H1 (cell line): ENCODE results near the gene GJB6. TPM values are rescaled to one million over a fixed set of nuclear protein-coding genes. Genes with fewer than 3 reads are reported as not detected.

Source experiments
- CTCF ChIA-PET: fragments of 300-600 bp; sonication (Branson Sonifier 250); formaldehyde crosslinking; loops from one replicate; lab custom pipeline; 2021; ENCODE audit not compliant: partially characterized antibody; lab: Charles Lee
- POLR2A ChIA-PET: fragments of 300-600 bp; sonication (Branson Sonifier 250); formaldehyde crosslinking; loops from one replicate; lab custom pipeline; 2021; ENCODE audit warnings: inconsistent platforms; ENCODE audit not compliant: partially characterized antibody; lab: Charles Lee
- DNase-seq, 2 experiments: peaks; one replicate each; pipeline versions ENCODE4 v3.0.0 to v3.0.0-alpha.2; 2010 to 2022; ENCODE audit warnings: low spot score in 2 of 2, low read depth in 1 of 2, mixed read lengths in 1 of 2
- FAIRE-seq: peaks from 2 replicates; lab custom pipeline; 2011; peaks lifted over from hg19 to GRCh38; lab: Jason Lieb, UNC
- H2AFZ ChIP-seq: 2 replicates; pipeline ENCODE4 v1.8.1; 2012; ENCODE audit warnings: low read length, inconsistent platforms
- H2AK5ac ChIP-seq: 2 replicates; pipeline ENCODE4 v1.6.1; 2013; ENCODE audit warnings: low read depth, low read length
- H2BK120ac ChIP-seq: replicated peaks from 2 replicates; pipeline ENCODE3; 2013; ENCODE audit warnings: low read depth, low read length, inconsistent platforms
- H2BK12ac ChIP-seq: 2 replicates; pipeline ENCODE4 v1.6.1; 2013; ENCODE audit warnings: low read depth, low read length
- H2BK15ac ChIP-seq: 2 replicates; pipeline ENCODE4 v1.6.1; 2013; ENCODE audit warnings: low read length
- H2BK20ac ChIP-seq: 2 replicates; pipeline ENCODE4 v1.6.1; 2013; ENCODE audit warnings: low read length
- H2BK5ac ChIP-seq: 2 replicates; pipeline ENCODE4 v1.6.1; 2013; ENCODE audit warnings: low read depth, low read length
- H3K14ac ChIP-seq: 2 replicates; pipeline ENCODE4 v1.6.1; 2013; ENCODE audit warnings: inconsistent platforms; ENCODE audit not compliant: insufficient read length
- H3K18ac ChIP-seq: 2 replicates; pipeline ENCODE4 v1.6.1; 2013; ENCODE audit warnings: low read length; ENCODE audit errors: extremely low read depth
- H3K23ac ChIP-seq: 2 replicates; pipeline ENCODE4 v1.6.1; 2013; ENCODE audit warnings: inconsistent platforms; ENCODE audit not compliant: insufficient read length
- H3K23me2 ChIP-seq: 2 replicates; pipeline ENCODE4 v1.6.1; 2013; ENCODE audit warnings: low read depth, low read length
- H3K27ac ChIP-seq: 2 replicates; pipeline ENCODE4 v1.6.1; 2011; ENCODE audit warnings: low read depth, low read length, inconsistent platforms
- H3K27me3 ChIP-seq, 4 experiments: replicated peaks in 1 of 4; 1 replicate in 1 of 4; 2 replicates in 3 of 4; pipeline versions ENCODE4 v1.6.1 to v1.8.1; 2011 to 2013; ENCODE audit warnings: low read length in 3 of 4, mild to moderate bottlenecking in 3 of 4, inconsistent platforms in 2 of 4, mixed read lengths in 2 of 4, moderate library complexity in 1 of 4; ENCODE audit not compliant: control insufficient read depth in 3 of 4, insufficient read depth in 3 of 4; ENCODE audit errors: extremely low read depth in 1 of 4
- H3K36me3 ChIP-seq, 4 experiments: 2 replicates each; pipeline versions ENCODE4 v1.6.1 to v1.8.1; 2011 to 2013; ENCODE audit warnings: mild to moderate bottlenecking in 4 of 4, low read length in 3 of 4, moderate library complexity in 2 of 4, control low read depth in 1 of 4, inconsistent platforms in 1 of 4; ENCODE audit not compliant: insufficient read depth in 4 of 4, control insufficient read depth in 2 of 4
- H3K4ac ChIP-seq: replicated peaks from 2 replicates; pipeline ENCODE3; 2013; ENCODE audit warnings: low read length, low read depth, mixed read lengths, inconsistent platforms; ENCODE audit not compliant: insufficient read length
- H3K4me1 ChIP-seq, 4 experiments: replicated peaks in 1 of 4; 1 replicate in 1 of 4; 2 replicates in 3 of 4; pipeline versions ENCODE4 v1.6.1 to v1.8.1; 2011 to 2013; ENCODE audit warnings: low read length in 3 of 4, inconsistent platforms in 2 of 4, mixed read lengths in 1 of 4; ENCODE audit not compliant: insufficient read depth in 4 of 4, control insufficient read depth in 3 of 4
- H3K4me2 ChIP-seq, 2 experiments: 2 replicates each; pipeline versions ENCODE4 v1.6.1 to v1.8.1; 2011 to 2013; ENCODE audit warnings: low read depth in 2 of 2, low read length in 2 of 2, control low read depth in 1 of 2, inconsistent platforms in 1 of 2, mild to moderate bottlenecking in 1 of 2; ENCODE audit not compliant: insufficient read depth in 1 of 2
- H3K4me3 ChIP-seq, 4 experiments: fragments of 200-600, 300-600 bp in 1 of 4; sonication (generic), shearing (Covaris generic), sonication (Bioruptor Twin) in 1 of 4; 2 replicates each; pipeline versions ENCODE4 v1.5.1 to v1.8.1; 2011 to 2016; ENCODE audit warnings: low read length in 4 of 4, low read depth in 3 of 4, control low read depth in 2 of 4, inconsistent platforms in 2 of 4, mild to moderate bottlenecking in 2 of 4, mixed read lengths in 1 of 4, moderate library complexity in 1 of 4; ENCODE audit not compliant: insufficient read depth in 2 of 4; ENCODE audit errors: extremely low read depth in 1 of 4
- H3K56ac ChIP-seq: replicated peaks from 2 replicates; pipeline ENCODE3; 2013; ENCODE audit warnings: low read depth, mild to moderate bottlenecking, mixed read lengths, low read length, inconsistent platforms; ENCODE audit not compliant: insufficient read length
- H3K79me1 ChIP-seq: 2 replicates; pipeline ENCODE4 v1.6.1; 2013; ENCODE audit warnings: low read depth, low read length, control low read depth
- H3K79me2 ChIP-seq, 2 experiments: 2 replicates each; pipeline versions ENCODE4 v1.6.1 to v1.8.1; 2012 to 2013; ENCODE audit warnings: low read length in 2 of 2, mild to moderate bottlenecking in 2 of 2, inconsistent platforms in 1 of 2; ENCODE audit not compliant: insufficient read depth in 2 of 2, control insufficient read depth in 1 of 2
- H3K9ac ChIP-seq, 4 experiments: replicated peaks in 1 of 4; 1 replicate in 1 of 4; 2 replicates in 3 of 4; pipeline versions ENCODE4 v1.6.1 to v1.8.1; 2011 to 2013; ENCODE audit warnings: low read depth in 3 of 4, low read length in 3 of 4, control low read depth in 2 of 4, mild to moderate bottlenecking in 2 of 4, moderate library complexity in 2 of 4, inconsistent platforms in 1 of 4; ENCODE audit errors: extremely low read depth in 1 of 4
- H3K9me3 ChIP-seq, 2 experiments: 2 replicates each; pipeline versions ENCODE4 v1.6.1 to v1.8.1; 2012 to 2013; ENCODE audit warnings: mild to moderate bottlenecking in 2 of 2, moderate library complexity in 2 of 2, control low read depth in 1 of 2, inconsistent platforms in 1 of 2, low read depth in 1 of 2, low read length in 1 of 2, mixed read lengths in 1 of 2; ENCODE audit not compliant: insufficient read depth in 2 of 2
- H4K20me1 ChIP-seq, 2 experiments: replicated peaks in 1 of 2; 2 replicates each; pipeline versions ENCODE3 to v1.8.1; 2011 to 2013; ENCODE audit warnings: inconsistent platforms in 2 of 2, low read length in 2 of 2, mild to moderate bottlenecking in 1 of 2; ENCODE audit not compliant: insufficient read depth in 2 of 2, control insufficient read depth in 1 of 2
- H4K5ac ChIP-seq: 2 replicates; pipeline ENCODE4 v1.6.1; 2013; ENCODE audit warnings: low read length, low read depth, mixed read lengths, inconsistent platforms; ENCODE audit not compliant: insufficient read length
- H4K8ac ChIP-seq: 2 replicates; pipeline ENCODE4 v1.8.0; 2013; ENCODE audit warnings: mild to moderate bottlenecking, moderate library complexity, low read length, inconsistent platforms; ENCODE audit not compliant: insufficient read depth; ENCODE audit errors: extremely low read depth
- H4K91ac ChIP-seq: replicated peaks from 2 replicates; pipeline ENCODE3; 2013; ENCODE audit warnings: low read length, mixed read lengths, inconsistent platforms; ENCODE audit not compliant: insufficient read length
- ATF2 ChIP-seq: IDR thresholded peaks from 2 replicates; pipeline ENCODE4 v1.6.1; 2012; ENCODE audit warnings: low read length, inconsistent platforms
- MAFK ChIP-seq: IDR thresholded peaks from 2 replicates; pipeline ENCODE4 v1.6.1; 2012; ENCODE audit warnings: low read depth, mild to moderate bottlenecking, improper control_type of control experiment, low read length
- WGBS, 2 experiments: shearing (Covaris generic) in 1 of 2; methylation state at CpG; one replicate each; pipeline versions ENCODE4 v1.1.6 to v1.1.7; 2013 to 2015; ENCODE audit warnings: low lambda C conversion rate in 2 of 2, mixed read lengths in 2 of 2, inconsistent platforms in 1 of 2, low coverage in 1 of 2, missing lambda C conversion rate in 1 of 2; ENCODE audit not compliant: insufficient replicate concordance in 2 of 2, insufficient coverage in 1 of 2, insufficient read length in 1 of 2; ENCODE audit errors: extremely low coverage in 1 of 2, missing lambda C conversion rate in 1 of 2; 5-methylcytosine and 5-hydroxymethylcytosine counted together
- polyA plus RNA-seq, 7 experiments: library from polyadenylated mRNA; depleted of rRNA in 3 of 7; stranded (reverse) in 5 of 7; unstranded in 2 of 7; fragments of >200 nt in 5 of 7; fragments of 200-250 nt in 2 of 7; gene quantifications; 1 replicate in 5 of 7; 2 replicates in 1 of 7; 4 replicates in 1 of 7; pipeline versions ENCODE4 v1.2.1 to v1.2.3, GENCODE V29; 2011 to 2013; ENCODE audit warnings: missing spikeins in 2 of 7, mixed read lengths in 2 of 7
- total RNA-seq: library from RNA; stranded (reverse); fragmentation: NEBNext Ultra II Directional; extraction: Animal tissue kit (Norgen Biotek cat#: 25700); gene quantifications from 2 replicates; pipeline ENCODE4 v1.2.1, GENCODE V29; 2021

The GJB6 gene
- total and polyA plus RNA-seq, 2 of the 8 experiments (the other 6 are each of a cell fraction or from before 2014, with no cell fraction given): not detected

GRCh38 chr13:20174656-20175405 is 57.3 kb downstream of the GJB6 start:
- H3K23ac ChIP-seq: no peak overlapping the region
- DNase-seq: peak in 1 of 2 experiments; percentile 53
- no peak overlapping the region for H4K91ac ChIP-seq
- no peak overlapping the region for H3K4me2 ChIP-seq
- H3K27ac ChIP-seq: no peak overlapping the region
- no peak overlapping the region for H3K18ac ChIP-seq
- no peak overlapping the region for H2BK12ac ChIP-seq
- ChIA-PET CTCF (interaction anchor here (1.4 to 1.5 kb wide), 2 partner anchors 10 to 318 kb away, joined by 3 to 5 read pairs; no protein-coding TSS in a partner anchor), POLR2A (no interaction called here)
- no peak overlapping the region for H2BK120ac ChIP-seq
- FAIRE-seq: no peak
- H3K9me3 ChIP-seq: no peaks in the 10 kb centered on the region
- H4K20me1 ChIP-seq: no peaks in the 10 kb centered on the region
- H4K5ac ChIP-seq: no peak overlapping the region
- H3K23me2 ChIP-seq: no peaks in the 10 kb centered on the region
- H2BK15ac ChIP-seq: no peak overlapping the region
- peak overlapping the region; percentile 19; the same call in 1 of the 2 replicates for H2AFZ ChIP-seq
- no peaks in the 10 kb centered on the region for H3K36me3 ChIP-seq
- H2AK5ac ChIP-seq: no peak overlapping the region
- H3K56ac ChIP-seq: no peak overlapping the region
- no peak overlapping the region for H2BK5ac ChIP-seq
- H3K4me3 ChIP-seq: no peak overlapping the region
- peaks cover 0 to 3% (median 0%) of the 10 kb centered on the region in 4 experiments; a peak in 1 of 7 replicates for H3K27me3 ChIP-seq
- no peak overlapping the region for H3K9ac ChIP-seq
- H3K14ac ChIP-seq: no peak overlapping the region
- peaks cover 0 to 7% (median 0%) of the 10 kb centered on the region in 4 experiments; a peak in 1 of 7 replicates for H3K4me1 ChIP-seq
- TF ChIP-seq MAFK: peak; percentile 10; the same call in 1 of the 2 replicates
- no peak for TF ChIP-seq ATF2
- H4K8ac ChIP-seq: no peak overlapping the region
- no peaks in the 10 kb centered on the region for H3K79me1 ChIP-seq
- no peaks in the 10 kb centered on the region for H3K79me2 ChIP-seq
- 81% methylated on average over 20 of the region's 22 CpGs; no CpG with 5 or more reads in 1 of the 2 experiments for WGBS, 2 experiments
- H2BK20ac ChIP-seq: no peak overlapping the region
- H3K4ac ChIP-seq: no peak overlapping the region
